ENCODE results near the gene DRGX.

Gene DRGX

DNA sequence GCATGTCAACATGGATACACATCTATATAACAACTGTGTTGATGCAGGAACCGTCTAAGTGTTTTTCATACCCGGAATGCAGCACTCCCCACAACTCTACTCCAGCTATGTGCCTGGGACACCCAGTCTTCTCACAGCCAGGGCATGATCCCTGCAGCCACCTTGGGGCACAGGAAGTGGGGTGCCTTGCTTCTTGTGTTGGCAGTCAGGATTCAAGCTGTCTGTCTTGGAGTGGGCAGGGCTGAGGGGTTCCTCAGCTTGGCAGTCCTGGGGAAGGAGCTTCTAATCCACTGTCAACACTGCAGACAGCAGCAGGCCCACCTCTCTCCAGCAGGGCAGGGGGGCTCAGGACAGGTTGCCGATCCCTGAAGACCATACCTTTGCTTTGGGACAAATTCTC is 41.3 kb downstream of the DRGX start:
- TF ChIP-seq, protein P1, sequence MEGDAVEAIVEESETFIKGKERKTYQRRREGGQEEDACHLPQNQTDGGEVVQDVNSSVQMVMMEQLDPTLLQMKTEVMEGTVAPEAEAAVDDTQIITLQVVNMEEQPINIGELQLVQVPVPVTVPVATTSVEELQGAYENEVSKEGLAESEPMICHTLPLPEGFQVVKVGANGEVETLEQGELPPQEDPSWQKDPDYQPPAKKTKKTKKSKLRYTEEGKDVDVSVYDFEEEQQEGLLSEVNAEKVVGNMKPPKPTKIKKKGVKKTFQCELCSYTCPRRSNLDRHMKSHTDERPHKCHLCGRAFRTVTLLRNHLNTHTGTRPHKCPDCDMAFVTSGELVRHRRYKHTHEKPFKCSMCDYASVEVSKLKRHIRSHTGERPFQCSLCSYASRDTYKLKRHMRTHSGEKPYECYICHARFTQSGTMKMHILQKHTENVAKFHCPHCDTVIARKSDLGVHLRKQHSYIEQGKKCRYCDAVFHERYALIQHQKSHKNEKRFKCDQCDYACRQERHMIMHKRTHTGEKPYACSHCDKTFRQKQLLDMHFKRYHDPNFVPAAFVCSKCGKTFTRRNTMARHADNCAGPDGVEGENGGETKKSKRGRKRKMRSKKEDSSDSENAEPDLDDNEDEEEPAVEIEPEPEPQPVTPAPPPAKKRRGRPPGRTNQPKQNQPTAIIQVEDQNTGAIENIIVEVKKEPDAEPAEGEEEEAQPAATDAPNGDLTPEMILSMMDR (IDR thresholded peaks at IDR 0.05; ENCODE audit: control insufficient read depth, insufficient read depth, low read depth, low read length, missing control alignments): no peak
- no peak for DNase-seq (ENCODE audit: low read depth)
- no peak overlapping the region for H3K4me3 ChIP-seq (ENCODE audit: control insufficient read depth, low read depth, low read length)

- DNase-seq (ENCODE audit: low read depth): no peak
- TF ChIP-seq, protein P1 (IDR thresholded peaks at IDR 0.05; ENCODE audit: control insufficient read depth, insufficient read depth, low read depth, low read length, missing control alignments): no peak
Measured at GRCh38 chr10:49353895-49354566, 41.9 kb downstream of the DRGX start.

DNA sequence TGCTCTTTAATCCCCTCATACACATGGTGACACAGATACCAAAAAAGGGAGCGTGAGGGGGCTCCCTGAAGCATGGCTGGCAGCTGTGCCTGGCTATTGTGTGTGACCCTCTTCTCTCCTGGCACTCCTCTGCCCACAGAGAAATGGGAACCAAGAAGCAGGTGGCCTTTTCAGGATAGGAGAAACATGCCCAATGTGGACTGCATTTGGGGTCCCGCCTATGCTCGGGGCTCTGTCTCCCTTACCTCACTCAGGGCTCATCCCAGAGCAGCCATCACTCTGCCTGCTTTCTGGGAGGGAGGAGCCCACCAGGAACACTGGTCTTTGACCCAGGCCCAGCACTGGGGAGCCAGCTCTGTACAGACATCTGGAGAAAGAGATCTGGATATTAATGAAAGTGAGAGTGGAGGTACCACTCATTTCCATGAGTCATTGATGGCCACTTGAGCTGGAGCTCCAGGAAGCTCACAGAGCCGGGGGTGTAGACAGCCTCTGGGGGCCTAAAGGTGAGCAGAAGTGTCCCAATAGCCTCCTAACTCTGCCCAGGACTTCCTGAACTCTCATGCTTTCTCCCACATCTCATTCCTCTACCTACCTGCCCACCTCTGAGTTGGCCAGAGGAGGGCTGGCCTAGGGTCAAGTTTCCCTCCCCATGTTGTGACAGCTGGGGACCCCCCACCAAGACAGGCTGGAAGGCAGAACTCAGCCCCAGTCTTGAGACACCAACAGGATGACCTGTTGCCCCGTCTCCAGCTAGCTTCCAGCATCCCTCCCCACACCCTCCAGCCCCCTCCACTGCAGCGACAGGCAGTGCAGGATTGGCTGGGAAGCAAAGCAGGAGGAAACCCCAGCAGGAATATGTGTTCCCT is 42.6 kb downstream of the DRGX start:
- DNase-seq (ENCODE audit: low read depth): no peak
- TF ChIP-seq, protein P1 (IDR thresholded peaks at IDR 0.05; ENCODE audit: control insufficient read depth, insufficient read depth, low read depth, low read length, missing control alignments): no peak
- H3K4me3 ChIP-seq (ENCODE audit: control insufficient read depth, low read depth, low read length): no peak overlapping the region

More at GRCh38 chr10:49353895-49354566, 41.9 kb downstream of the DRGX start:
- H3K4me3 ChIP-seq (ENCODE audit: control insufficient read depth, low read depth, low read length): no peak overlapping the region

DNA sequence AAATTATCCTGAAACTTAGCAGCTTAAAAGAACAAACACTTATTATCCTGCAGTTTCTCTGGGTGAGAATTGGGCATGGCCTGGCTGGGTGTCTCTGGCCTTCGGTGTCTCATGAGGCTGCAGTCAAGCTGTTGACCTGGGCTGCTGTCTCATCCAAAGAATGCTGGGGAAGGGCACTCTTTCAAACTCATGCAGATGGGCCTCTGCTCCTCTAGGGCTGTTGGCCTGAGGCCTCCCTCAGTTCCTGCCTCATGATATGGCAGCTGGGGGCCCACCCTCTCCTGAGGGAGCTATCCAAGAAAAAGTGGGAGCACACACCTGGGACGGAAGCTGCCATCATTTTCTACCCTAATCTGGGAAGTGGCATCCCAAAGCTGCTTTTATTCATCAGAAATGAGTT is 43.6 kb downstream of the DRGX start:
- no peak overlapping the region for H3K4me3 ChIP-seq (ENCODE audit: control insufficient read depth, low read depth, low read length)
- no peak for DNase-seq (ENCODE audit: low read depth)
- TF ChIP-seq, protein P1 (IDR thresholded peaks at IDR 0.05; ENCODE audit: control insufficient read depth, insufficient read depth, low read depth, low read length, missing control alignments): no peak

- no peak for DNase-seq (ENCODE audit: low read depth)
- TF ChIP-seq, protein P1 (IDR thresholded peaks at IDR 0.05; ENCODE audit: control insufficient read depth, insufficient read depth, low read depth, low read length, missing control alignments): no peak
- no peak overlapping the region for H3K4me3 ChIP-seq (ENCODE audit: control insufficient read depth, low read depth, low read length)
Measured at GRCh38 chr10:49351669-49352068, 44.2 kb downstream of the DRGX start.

DNA sequence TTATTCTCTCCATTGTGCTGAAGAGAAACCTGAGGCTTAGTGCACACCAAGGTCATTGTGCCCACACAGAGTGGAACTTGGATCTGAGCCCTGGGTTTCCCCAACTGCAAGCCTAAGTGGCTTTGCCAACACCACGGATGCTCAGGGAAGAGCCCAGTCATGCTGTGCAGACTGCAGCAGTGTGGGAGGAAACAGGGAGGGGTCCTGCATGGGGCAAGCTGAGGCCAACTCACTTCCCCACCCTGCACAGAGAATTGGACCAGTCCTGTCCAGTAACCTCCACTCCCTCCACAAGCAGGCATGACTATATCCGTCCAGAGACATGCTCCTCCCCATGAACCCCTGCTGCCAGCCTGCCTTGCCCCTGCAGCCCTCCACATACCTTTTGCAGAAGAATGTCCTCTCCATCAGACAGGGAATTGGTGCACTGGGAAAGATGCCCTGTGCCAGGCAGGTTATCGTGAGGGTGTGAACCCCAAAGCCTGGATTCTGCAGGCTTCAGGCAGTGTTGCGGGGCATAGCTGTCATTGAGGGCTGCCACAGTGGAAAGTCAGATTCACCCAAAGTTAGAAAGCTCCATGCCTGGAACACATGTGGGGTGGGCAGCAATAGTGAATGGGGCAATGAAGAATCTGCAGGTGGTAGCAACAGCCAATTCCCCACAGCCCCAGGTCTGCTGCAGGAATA is 44.9 kb downstream of the DRGX start:
- H3K4me3 ChIP-seq (ENCODE audit: control insufficient read depth, low read depth, low read length): no peak overlapping the region
- no peak for DNase-seq (ENCODE audit: low read depth)
- TF ChIP-seq, protein P1 (IDR thresholded peaks at IDR 0.05; ENCODE audit: control insufficient read depth, insufficient read depth, low read depth, low read length, missing control alignments): no peak

All from AG09309 (cell line).